Neuronal stem cell (in vitro differentiated cells): ENCODE results near the gene SEPTIN5.

Source experiments
- DNase-seq: peaks from one replicate; pipeline ENCODE4 v3.0.0-alpha.2; 2013; ENCODE audit warnings: low spot score
- H2AFZ ChIP-seq: one replicate; pipeline ENCODE4 v1.6.1; 2013; ENCODE audit warnings: mild to moderate bottlenecking, low read length, inconsistent platforms
- H2AK5ac ChIP-seq: 2 replicates; pipeline ENCODE4 v1.6.1; 2013; ENCODE audit warnings: low read depth, mild to moderate bottlenecking, inconsistent platforms, low read length, moderate library complexity, mixed read lengths
- H2BK120ac ChIP-seq: 2 replicates; pipeline ENCODE4 v1.6.1; 2013; ENCODE audit warnings: low read depth, mild to moderate bottlenecking, inconsistent platforms, low read length, moderate library complexity, mixed read lengths
- H2BK12ac ChIP-seq: one replicate; pipeline ENCODE4 v1.6.1; 2013; ENCODE audit warnings: low read length, inconsistent platforms
- H2BK15ac ChIP-seq: 2 replicates; pipeline ENCODE4 v1.6.1; 2013; ENCODE audit warnings: mild to moderate bottlenecking, low read length, inconsistent platforms, mixed read lengths
- H2BK5ac ChIP-seq: one replicate; pipeline ENCODE4 v1.6.1; 2013; ENCODE audit warnings: inconsistent platforms, mild to moderate bottlenecking, low read length, moderate library complexity
- H3K14ac ChIP-seq: one replicate; pipeline ENCODE4 v1.6.1; 2013; ENCODE audit warnings: low read length, inconsistent platforms
- H3K18ac ChIP-seq: 2 replicates; pipeline ENCODE4 v1.6.1; 2013; ENCODE audit warnings: low read length, inconsistent platforms
- H3K23ac ChIP-seq: 2 replicates; pipeline ENCODE4 v1.6.1; 2013; ENCODE audit warnings: low read depth, mild to moderate bottlenecking, mixed read lengths, low read length, inconsistent platforms; ENCODE audit not compliant: poor library complexity
- H3K27ac ChIP-seq: replicated peaks from 3 replicates; pipeline ENCODE4 v1.5.1; 2013; ENCODE audit warnings: low read length, inconsistent platforms
- H3K27me3 ChIP-seq, 3 experiments: 2 replicates each; pipeline ENCODE4 v1.6.1; 2013; ENCODE audit warnings: low read length in 3 of 3, mild to moderate bottlenecking in 2 of 3, inconsistent platforms in 1 of 3, low read depth in 1 of 3, mixed read lengths in 1 of 3, moderate library complexity in 1 of 3; ENCODE audit not compliant: control insufficient read depth in 3 of 3, insufficient read depth in 3 of 3
- H3K36me3 ChIP-seq, 2 donors: replicated peaks in 1 of 2; 2 replicates each; pipeline ENCODE4 v1.6.1; 2013; ENCODE audit warnings: low read length in 2 of 2; ENCODE audit not compliant: control insufficient read depth in 2 of 2, insufficient read depth in 2 of 2
- H3K4ac ChIP-seq: 2 replicates; pipeline ENCODE4 v1.6.1; 2013; ENCODE audit warnings: inconsistent platforms, mild to moderate bottlenecking, low read length, moderate library complexity
- H3K4me1 ChIP-seq, 2 donors: 1 replicate in 1 of 2; 2 replicates in 1 of 2; pipeline ENCODE4 v1.6.1; 2013; ENCODE audit warnings: low read length in 2 of 2, low read depth in 1 of 2; ENCODE audit not compliant: control insufficient read depth in 2 of 2, insufficient read depth in 1 of 2
- H3K4me2 ChIP-seq: one replicate; pipeline ENCODE4 v1.6.1; 2013; ENCODE audit warnings: mild to moderate bottlenecking, low read length, inconsistent platforms; ENCODE audit not compliant: insufficient read depth, poor library complexity, severe bottlenecking
- H3K4me3 ChIP-seq, 2 donors: 2 replicates each; pipeline ENCODE4 v1.5.1; 2013; ENCODE audit warnings: low read length in 2 of 2, mild to moderate bottlenecking in 2 of 2, inconsistent platforms in 1 of 2, moderate library complexity in 1 of 2
- H3K79me1 ChIP-seq: one replicate; pipeline ENCODE4 v1.6.1; 2013; ENCODE audit warnings: low read depth, mild to moderate bottlenecking, inconsistent platforms, low read length, moderate library complexity
- H3K9ac ChIP-seq: one replicate; pipeline ENCODE4 v1.6.1; 2013; ENCODE audit warnings: mild to moderate bottlenecking, low read depth, low read length, inconsistent platforms; ENCODE audit not compliant: poor library complexity
- H3K9me3 ChIP-seq, 2 donors: replicated peaks in 1 of 2; 2 replicates each; pipeline versions ENCODE3 to v1.6.1; 2013; ENCODE audit warnings: low read length in 2 of 2, mild to moderate bottlenecking in 2 of 2, inconsistent platforms in 1 of 2, low read depth in 1 of 2, mixed read lengths in 1 of 2, moderate library complexity in 1 of 2; ENCODE audit not compliant: control insufficient read depth in 2 of 2, insufficient read depth in 1 of 2
- H4K8ac ChIP-seq: one replicate; pipeline ENCODE4 v1.6.1; 2013; ENCODE audit warnings: low read depth, mild to moderate bottlenecking, inconsistent platforms, low read length, moderate library complexity
- H4K91ac ChIP-seq: one replicate; pipeline ENCODE4 v1.6.1; 2013; ENCODE audit warnings: low read length, low read depth, mild to moderate bottlenecking, inconsistent platforms; ENCODE audit not compliant: poor library complexity
- WGBS, 2 donors: extraction: QIAGEN DNeasy Blood & Tissue Kit; methylation state at CpG; one replicate each; pipeline ENCODE4 v1.1.7; 2013; ENCODE audit warnings: missing lambda C conversion rate in 2 of 2, mixed read lengths in 1 of 2; ENCODE audit not compliant: insufficient read length in 2 of 2, insufficient replicate concordance in 1 of 2; ENCODE audit errors: extremely low coverage in 2 of 2; 5-methylcytosine and 5-hydroxymethylcytosine counted together

SEPTIN5 gene

DNA sequence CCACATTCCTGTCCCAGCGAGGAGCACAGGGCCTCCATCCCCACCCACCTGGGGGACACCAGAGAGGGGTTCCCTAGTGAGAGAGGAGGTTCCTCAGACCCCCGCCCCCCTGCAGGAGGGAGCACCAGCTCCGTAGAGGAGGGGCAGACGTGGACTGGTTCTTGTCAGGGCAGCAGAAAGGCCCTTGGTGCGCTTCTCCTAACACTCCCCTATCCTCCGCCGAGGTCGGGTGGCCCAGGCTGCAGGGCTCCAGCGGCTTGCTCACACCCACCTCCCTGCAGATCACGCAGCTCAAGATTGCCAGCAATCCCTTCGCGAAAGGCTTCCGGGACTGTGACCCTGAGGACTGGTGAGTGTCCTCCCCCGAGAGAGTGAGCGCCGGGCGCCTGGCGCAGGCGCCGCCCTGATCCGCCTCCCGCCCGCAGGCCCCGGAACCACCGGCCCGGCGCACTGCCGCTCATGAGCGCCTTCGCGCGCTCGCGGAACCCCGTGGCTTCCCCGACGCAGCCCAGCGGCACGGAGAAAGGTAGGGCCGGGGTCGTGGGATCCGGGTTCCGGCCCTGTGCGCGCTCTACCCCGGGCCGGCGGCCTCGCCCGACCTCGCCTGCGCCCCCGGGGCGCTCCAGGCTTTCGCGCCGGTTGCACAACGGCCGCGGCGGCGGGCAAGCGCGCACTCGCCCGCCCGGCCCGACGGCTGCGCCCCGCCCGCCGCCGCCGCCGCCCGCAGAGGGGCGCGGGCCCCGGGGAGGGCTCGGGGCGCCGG is 51.4 kb downstream of the SEPTIN5 start:
- H2BK5ac ChIP-seq: no peak overlapping the region
- H3K36me3 ChIP-seq: no peaks in the 10 kb centered on the region
- H2BK12ac ChIP-seq: no peak overlapping the region
- no peak overlapping the region for H3K14ac ChIP-seq
- H4K8ac ChIP-seq: peak overlapping the region; percentile 43
- H3K18ac ChIP-seq: peak overlapping the region; percentile 80
- H4K91ac ChIP-seq: no peak overlapping the region
- peaks cover 9 to 16% of the 10 kb centered on the region in 2 donors for H3K9me3 ChIP-seq
- H3K27me3 ChIP-seq: peaks cover 77 to 97% (median 93%) of the 10 kb centered on the region in 3 experiments
- peak overlapping the region; percentile 11 for H2AK5ac ChIP-seq
- no peak overlapping the region for H3K27ac ChIP-seq
- H2BK120ac ChIP-seq: peak overlapping the region; percentile 47
- no peak for DNase-seq
- no peak overlapping the region for H3K4ac ChIP-seq
- peak overlapping the region; percentile 89 for H2BK15ac ChIP-seq
- peak overlapping the region; percentile 9 for H2AFZ ChIP-seq
- H3K9ac ChIP-seq: no peak overlapping the region
- no peak overlapping the region for H3K4me3 ChIP-seq
- H3K4me1 ChIP-seq: peaks cover 13 to 17% of the 10 kb centered on the region in 2 donors
- peak overlapping the region; percentile 91 for H3K23ac ChIP-seq
- H3K79me1 ChIP-seq: no peaks in the 10 kb centered on the region
- no CpG with 5 or more reads among the region's 83 CpGs for WGBS, 2 donors
- H3K4me2 ChIP-seq: peak overlapping the region; percentile 18

DNA sequence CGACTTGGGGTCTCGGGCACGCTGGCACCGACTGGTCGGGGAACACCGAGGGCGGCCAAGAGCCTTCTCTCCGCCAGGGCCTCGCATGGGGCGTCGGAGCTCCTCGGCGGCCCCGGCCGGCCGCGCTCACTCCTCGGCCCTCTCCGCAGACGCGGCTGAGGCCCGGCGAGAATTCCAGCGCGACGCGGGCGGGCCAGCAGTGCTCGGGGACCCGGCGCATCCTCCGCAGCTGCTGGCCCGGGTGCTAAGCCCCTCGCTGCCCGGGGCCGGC is 51.9 kb downstream of the SEPTIN5 start:
- Histone ChIP-seq H3K27me3 (peaks cover 75 to 99% (median 88%) of the 10 kb centered on the region in 3 experiments), H2BK12ac (no peak overlapping the region), H3K36me3 (no peaks in the 10 kb centered on the region), H3K9ac (no peak overlapping the region), H3K18ac (no peak overlapping the region), H4K91ac (no peak overlapping the region), H4K8ac (no peak overlapping the region), H3K4ac (no peak overlapping the region), H2BK15ac (no peak overlapping the region), H3K27ac (no peak overlapping the region), H2AK5ac (no peak overlapping the region), H3K23ac (no peak overlapping the region), H2AFZ (peak overlapping the region; percentile 66), H3K14ac (no peak overlapping the region), H3K9me3 (peaks cover 9 to 16% of the 10 kb centered on the region in 2 donors), H2BK5ac (no peak overlapping the region), H3K4me1 (peaks cover 13 to 14% of the 10 kb centered on the region in 2 donors), H3K4me2 (peak overlapping the region; percentile 25), H2BK120ac (no peak overlapping the region), H3K79me1 (no peaks in the 10 kb centered on the region), H3K4me3 (no peak overlapping the region)
- no CpG with 5 or more reads among the region's 36 CpGs for WGBS, 2 donors
- no peak for DNase-seq

DNA sequence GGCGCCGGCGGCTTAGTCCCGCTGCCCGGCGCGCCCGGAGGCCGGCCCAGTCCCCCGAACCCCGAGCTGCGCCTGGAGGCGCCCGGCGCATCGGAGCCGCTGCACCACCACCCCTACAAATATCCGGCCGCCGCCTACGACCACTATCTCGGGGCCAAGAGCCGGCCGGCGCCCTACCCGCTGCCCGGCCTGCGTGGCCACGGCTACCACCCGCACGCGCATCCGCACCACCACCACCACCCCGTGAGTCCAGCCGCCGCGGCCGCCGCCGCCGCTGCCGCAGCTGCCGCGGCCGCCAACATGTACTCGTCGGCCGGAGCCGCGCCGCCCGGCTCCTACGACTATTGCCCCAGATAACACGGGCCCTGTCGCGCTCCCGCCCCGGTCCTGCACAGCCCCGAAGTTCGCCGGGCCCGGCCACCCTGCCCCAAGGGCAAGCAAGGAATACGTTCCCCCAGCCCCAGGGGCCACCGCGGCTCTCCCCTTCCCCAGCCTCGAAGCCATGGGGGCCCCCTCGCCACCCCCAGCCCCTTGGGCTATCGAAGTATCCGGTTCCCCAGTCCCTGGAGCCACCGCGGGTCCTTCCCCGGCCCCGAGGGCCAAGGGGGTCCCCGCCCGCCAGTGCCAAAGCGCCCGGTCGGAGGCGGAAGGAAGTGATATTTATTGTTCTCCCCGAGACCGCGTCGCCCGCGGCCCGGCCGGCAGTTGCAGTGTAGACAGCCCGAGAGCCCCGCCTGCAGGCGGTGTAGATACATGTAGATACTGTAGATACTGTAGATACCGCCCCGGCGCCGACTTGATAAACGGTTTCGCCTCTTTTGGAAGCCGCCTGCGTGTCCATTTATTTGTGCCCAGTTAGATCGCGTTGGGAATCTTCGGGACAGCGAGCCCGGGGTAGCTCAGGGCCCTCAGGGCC is 52.5 kb downstream of the SEPTIN5 start:
- H3K18ac ChIP-seq: peak overlapping the region; percentile 46
- H2BK12ac ChIP-seq: no peak overlapping the region
- no peak overlapping the region for H3K14ac ChIP-seq
- H3K27ac ChIP-seq: no peak overlapping the region
- no peak overlapping the region for H3K4me3 ChIP-seq
- H3K23ac ChIP-seq: peak overlapping the region; percentile 94
- H3K9me3 ChIP-seq: peaks cover 9 to 16% of the 10 kb centered on the region in 2 donors
- H3K79me1 ChIP-seq: no peaks in the 10 kb centered on the region
- H2AFZ ChIP-seq: peak overlapping the region; percentile 66
- no peaks in the 10 kb centered on the region for H3K36me3 ChIP-seq
- no peak overlapping the region for H2BK5ac ChIP-seq
- DNase-seq: no peak
- no peak overlapping the region for H3K9ac ChIP-seq
- H3K4ac ChIP-seq: no peak overlapping the region
- no peak overlapping the region for H4K8ac ChIP-seq
- H3K27me3 ChIP-seq: peaks cover 70 to 99% (median 82%) of the 10 kb centered on the region in 3 experiments
- peak overlapping the region; percentile 87 for H2BK15ac ChIP-seq
- H3K4me2 ChIP-seq: peak overlapping the region; percentile 53
- H3K4me1 ChIP-seq: peaks cover 11 to 13% of the 10 kb centered on the region in 2 donors
- H4K91ac ChIP-seq: no peak overlapping the region
- no peak overlapping the region for H2AK5ac ChIP-seq
- no peak overlapping the region for H2BK120ac ChIP-seq
- no CpG with 5 or more reads among the region's 103 CpGs for WGBS, 2 donors
